ENCODE data around the gene FBRSL1.

DNA sequence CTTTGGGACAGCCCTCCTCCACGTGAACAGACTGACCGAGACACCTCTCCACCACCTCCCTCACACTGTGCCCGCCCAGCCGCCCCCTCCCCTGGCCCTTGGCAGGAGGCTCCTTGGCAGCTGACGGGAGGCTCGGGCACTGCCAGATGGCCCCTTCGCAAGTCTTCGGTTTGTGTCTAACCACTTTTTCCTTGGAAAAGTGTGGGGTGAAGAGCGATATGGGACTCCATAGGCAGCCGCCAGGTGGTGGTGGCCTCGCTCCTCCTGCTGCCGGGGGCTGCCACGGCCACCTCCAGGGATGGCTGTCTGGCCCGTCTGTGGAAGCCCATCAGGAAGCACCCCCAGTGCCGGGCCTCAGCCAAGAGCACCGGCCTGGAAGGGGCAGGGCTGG is 61.7 kb downstream of the FBRSL1 start:
- TF ChIP-seq EZH2 (IDR thresholded peaks at IDR 0.05; ENCODE audit: insufficient read depth, poor library complexity, severe bottlenecking) (no peak), EZH2phosphoT487 (IDR thresholded peaks at IDR 0.05; ENCODE audit: insufficient read depth, low read depth) (no peak)

Measured in GM23248 (cell line).